Rectal smooth muscle tissue (tissue), 1 donor: ENCODE measurements around the gene USP6NL.

Source experiments
- H3K27ac ChIP-seq: one replicate; pipeline ENCODE4 v1.7.0; 2013; ENCODE audit warnings: low read depth, low read length, inconsistent platforms
- H3K27me3 ChIP-seq: one replicate; pipeline ENCODE4 v1.7.0; 2013; ENCODE audit warnings: low read length; ENCODE audit not compliant: control insufficient read depth, insufficient read depth
- H3K36me3 ChIP-seq: one replicate; pipeline ENCODE4 v1.7.0; 2013; ENCODE audit warnings: low read length; ENCODE audit not compliant: control insufficient read depth, insufficient read depth
- H3K4me1 ChIP-seq: one replicate; pipeline ENCODE4 v1.7.0; 2013; ENCODE audit warnings: low read length; ENCODE audit not compliant: control insufficient read depth, insufficient read depth
- H3K4me3 ChIP-seq: one replicate; pipeline ENCODE4 v1.7.0; 2013; ENCODE audit warnings: low read length
- H3K9ac ChIP-seq: one replicate; pipeline ENCODE4 v1.7.0; 2013; ENCODE audit warnings: low read length

The USP6NL gene

DNA sequence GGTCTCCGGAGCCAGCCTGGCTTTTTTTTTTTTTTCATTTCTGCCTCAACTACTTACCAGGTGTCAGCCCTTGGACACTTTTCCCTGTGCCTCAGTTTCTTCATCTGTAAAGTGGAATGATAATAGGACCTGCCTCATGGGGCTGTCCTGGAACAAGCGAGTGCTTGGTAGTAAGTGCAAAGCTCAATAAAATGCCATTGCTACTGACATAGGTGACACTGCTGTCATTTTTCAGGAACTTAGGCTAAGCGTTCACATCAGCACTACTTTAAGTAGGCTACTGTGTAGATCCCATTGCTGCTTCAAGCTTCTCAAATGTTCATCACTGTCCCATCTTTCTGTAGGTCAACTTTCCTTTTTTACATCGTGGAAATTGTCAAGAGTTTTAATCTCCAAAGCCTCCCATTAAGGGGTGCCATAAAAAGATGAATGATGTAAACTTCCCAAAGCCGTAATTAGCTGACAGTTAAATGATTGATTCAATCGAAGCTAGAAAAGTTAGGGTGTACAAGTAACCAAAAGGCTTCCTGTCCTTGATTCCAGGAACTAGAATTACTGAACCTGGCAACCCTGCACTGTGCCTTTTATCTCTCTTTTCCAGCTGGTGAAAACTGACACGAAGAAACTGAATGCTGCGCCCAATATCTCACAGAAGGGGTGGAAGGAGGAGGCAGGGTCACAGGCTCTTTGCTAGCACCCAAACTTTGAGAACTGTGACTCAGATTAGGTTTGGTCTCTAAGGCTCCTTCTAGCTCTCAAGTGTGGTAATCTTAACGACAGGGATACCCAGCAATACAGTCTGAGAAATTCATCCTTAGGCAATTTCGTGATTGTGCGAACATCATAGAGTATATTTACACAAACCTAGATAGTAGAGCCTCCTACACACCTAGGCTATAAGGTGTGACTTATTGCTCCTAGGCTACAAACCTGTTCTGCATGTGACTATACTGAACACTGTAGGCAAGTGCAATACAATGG is 861 bp upstream of the USP6NL start:
- Histone ChIP-seq H3K36me3 (no peaks in the 10 kb centered on the region), H3K27ac (peak overlapping the region; percentile 52), H3K27me3 (no peaks in the 10 kb centered on the region), H3K9ac (no peak overlapping the region), H3K4me1 (peaks cover 4% of the 10 kb centered on the region), H3K4me3 (peak overlapping the region; percentile 70)

DNA sequence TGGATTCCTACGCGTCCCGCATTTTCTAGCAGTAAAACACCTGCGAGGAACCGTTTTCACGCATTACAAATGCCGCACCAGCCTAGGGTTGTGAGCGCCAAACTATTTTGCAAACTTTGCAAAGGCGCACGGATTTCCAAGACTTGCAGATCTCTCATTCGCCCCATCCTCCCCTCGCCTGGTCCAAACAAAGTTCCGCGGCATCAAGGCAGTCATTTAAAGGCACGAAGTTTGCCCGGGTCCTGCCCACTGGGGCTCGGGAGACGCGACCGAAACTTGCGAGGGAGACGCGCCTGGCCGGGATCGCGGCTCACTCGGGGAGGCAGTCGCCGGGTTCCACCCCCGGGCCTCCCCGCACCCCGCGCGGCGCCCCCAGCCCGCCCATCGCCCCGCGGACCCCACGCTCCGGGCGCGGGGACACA is 613 bp downstream of the USP6NL start:
- Histone ChIP-seq H3K4me1 (peaks cover 4% of the 10 kb centered on the region), H3K27me3 (no peaks in the 10 kb centered on the region), H3K4me3 (peak overlapping the region; percentile 75), H3K27ac (peak overlapping the region; percentile 68), H3K36me3 (no peaks in the 10 kb centered on the region), H3K9ac (peak overlapping the region; percentile 58)

GRCh38 chr10:11610166-11610825 is 1.2 kb downstream of the USP6NL start:
- H3K4me3 ChIP-seq, result peak overlapping the region; percentile 75
- peak overlapping the region; percentile 58 for H3K9ac ChIP-seq
- H3K4me1 ChIP-seq, result peaks cover 4% of the 10 kb centered on the region
- no peak overlapping the region for H3K27ac ChIP-seq
- no peaks in the 10 kb centered on the region for H3K36me3 ChIP-seq
- no peaks in the 10 kb centered on the region for H3K27me3 ChIP-seq

DNA sequence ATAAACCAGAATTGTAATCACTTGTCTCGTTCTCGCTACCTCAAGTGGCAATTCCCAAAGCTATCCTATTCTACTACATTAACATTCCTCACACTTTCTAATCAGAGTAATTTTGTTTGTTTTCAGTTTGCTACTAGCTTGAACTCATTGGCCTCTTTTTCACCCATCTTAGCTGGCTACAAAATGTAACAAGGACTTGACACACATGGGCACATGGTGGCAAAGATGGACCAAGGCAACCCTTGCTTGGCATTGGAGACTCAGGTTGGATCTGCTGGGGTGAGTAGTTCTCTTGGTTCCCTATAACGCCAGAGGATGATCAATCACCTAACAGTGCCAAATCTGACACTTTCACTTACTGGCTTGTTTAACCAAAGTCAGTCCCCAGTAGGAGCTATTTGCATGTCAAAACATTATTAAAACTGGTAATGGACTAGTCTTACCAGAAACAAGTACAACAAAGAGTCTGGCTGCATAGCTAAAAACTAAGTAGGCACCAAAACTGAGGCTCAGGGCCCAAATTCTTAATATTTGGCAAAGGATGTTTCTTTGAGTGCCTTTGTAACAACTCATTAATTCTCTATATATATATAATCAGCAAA is 1.9 kb downstream of the USP6NL start:
- Histone ChIP-seq H3K4me1 (peaks cover 4% of the 10 kb centered on the region), H3K27me3 (no peaks in the 10 kb centered on the region), H3K9ac (no peak overlapping the region), H3K4me3 (peak overlapping the region; percentile 13), H3K36me3 (no peaks in the 10 kb centered on the region), H3K27ac (no peak overlapping the region)

DNA sequence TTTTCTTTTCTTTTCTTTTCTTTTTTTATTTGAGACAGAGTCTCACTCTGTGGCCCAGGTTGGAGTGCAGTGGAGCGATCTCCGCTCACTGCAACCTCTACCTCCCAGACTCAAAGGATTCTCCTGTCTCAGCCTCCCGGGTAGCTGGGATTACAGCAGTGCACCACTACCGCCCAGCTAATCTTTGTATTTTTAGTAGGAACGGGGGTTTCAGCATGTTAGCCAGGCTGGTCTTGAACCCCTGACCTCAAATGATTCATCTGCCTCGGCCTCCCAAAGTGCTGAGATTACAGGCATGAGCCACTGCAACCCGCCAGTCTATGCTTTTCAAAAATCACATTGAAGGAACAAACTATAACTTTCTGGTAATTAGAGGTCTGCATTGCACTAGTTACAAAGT is 2.4 kb downstream of the USP6NL start:
- Histone ChIP-seq H3K27me3 (no peaks in the 10 kb centered on the region), H3K4me3 (no peak overlapping the region), H3K9ac (no peak overlapping the region), H3K36me3 (no peaks in the 10 kb centered on the region), H3K27ac (no peak overlapping the region), H3K4me1 (peaks cover 4% of the 10 kb centered on the region)

DNA sequence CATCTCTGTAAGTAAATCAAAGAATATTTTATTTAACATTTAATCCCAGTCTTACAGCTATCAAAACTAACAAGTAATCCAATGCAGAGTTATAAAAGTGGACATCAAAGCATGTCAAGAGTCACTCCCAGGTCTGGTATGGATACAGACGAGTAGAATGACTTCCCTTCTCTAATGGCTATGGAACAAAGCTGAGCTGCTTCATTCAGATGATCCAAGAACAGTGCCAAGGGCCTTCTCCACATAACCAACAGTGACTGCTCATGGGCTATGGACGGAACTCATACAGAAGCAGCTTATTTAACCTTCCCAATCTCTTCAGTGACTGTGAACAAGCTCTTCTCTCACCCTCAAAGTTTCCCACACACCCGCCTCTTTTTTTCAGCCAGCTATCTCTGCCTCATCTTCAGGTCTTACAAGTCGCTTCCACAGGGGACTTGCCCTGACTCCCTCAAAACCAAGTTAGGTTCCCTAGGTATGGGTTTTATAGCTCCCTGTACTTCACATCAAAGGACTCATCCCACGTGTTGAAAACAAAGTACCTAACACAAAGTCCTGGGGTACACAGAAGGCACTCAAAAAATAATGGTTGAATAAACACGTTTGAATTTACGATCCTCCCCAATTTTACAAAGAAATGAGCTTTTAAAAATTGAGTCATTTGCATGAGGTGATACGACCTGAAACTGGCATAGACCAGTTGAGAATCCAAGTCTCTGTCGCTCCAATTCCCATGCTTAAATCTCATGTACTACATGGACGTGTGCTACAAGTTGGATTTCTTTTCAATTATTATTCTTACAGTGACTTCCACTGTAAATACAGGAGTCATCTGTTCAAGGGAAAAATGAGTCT is 3.1 kb downstream of the USP6NL start:
- Histone ChIP-seq H3K36me3 (no peaks in the 10 kb centered on the region), H3K4me3 (no peak overlapping the region), H3K27ac (no peak overlapping the region), H3K4me1 (peaks cover 4% of the 10 kb centered on the region), H3K27me3 (no peaks in the 10 kb centered on the region), H3K9ac (no peak overlapping the region)

GRCh38 chr10:11605807-11606408 is 5.5 kb downstream of the USP6NL start:
- Histone ChIP-seq H3K9ac (no peak overlapping the region), H3K27me3 (no peaks in the 10 kb centered on the region), H3K27ac (no peak overlapping the region), H3K4me3 (no peak overlapping the region), H3K4me1 (peaks cover 4% of the 10 kb centered on the region), H3K36me3 (no peaks in the 10 kb centered on the region)

DNA sequence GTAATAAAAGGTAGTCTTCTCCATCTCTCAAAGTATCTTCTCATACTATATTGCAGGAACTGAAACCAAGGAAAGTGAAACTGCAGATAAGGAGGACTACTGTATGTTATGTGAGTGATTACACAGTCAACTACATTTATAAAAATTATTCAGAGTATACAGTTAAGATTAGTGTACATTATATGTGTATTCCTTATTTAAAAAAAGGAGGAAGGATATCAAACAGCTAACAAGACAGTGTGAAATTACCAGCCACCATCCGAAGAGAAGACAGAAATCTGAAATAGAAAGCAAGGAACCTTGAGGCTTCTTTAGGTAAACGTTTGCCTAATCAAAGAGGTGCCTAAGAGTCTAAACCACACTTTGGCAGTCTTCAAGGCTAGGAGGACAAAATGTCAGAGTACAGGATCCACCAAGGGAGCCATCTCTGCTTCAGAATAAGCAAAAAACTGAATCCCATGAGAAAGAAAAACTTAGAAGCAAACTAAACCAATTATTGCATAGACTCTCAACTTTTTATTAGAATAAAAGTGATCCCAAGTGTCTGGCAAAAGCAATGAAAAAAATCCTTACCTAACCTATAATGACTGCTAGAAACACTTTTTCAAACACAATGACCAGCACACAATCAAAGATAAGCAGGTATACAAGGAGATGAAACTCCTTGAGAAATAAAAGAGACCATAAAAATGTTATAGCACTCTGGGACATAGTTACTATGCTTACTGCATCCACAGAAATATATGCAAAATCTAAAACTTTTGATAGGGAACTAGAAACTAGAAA is 6.4 kb downstream of the USP6NL start:
- H3K27ac ChIP-seq, result no peak overlapping the region
- H3K27me3 ChIP-seq, result no peaks in the 10 kb centered on the region
- H3K4me1 ChIP-seq, result peaks cover 4% of the 10 kb centered on the region
- no peaks in the 10 kb centered on the region for H3K36me3 ChIP-seq
- no peak overlapping the region for H3K4me3 ChIP-seq
- no peak overlapping the region for H3K9ac ChIP-seq

DNA sequence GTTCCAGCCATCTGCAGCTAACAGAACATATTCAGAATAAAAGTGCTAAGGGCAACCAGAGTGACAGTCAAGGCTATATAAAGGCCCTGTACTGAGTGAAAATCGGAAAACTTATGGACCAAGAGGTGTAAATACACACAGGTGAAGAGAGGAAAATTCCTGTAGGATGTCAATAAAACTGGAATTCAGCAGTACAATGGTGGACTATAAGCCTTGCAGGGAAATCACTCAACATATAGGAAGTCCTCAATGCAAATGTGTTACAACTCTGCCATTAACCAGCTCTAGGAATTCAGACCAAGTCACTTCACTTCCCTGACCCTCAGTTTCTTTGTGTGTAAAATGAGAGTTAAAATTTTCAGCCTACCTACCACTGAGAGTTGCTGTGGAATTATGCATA is 7.7 kb downstream of the USP6NL start:
- Histone ChIP-seq H3K27me3 (no peaks in the 10 kb centered on the region), H3K36me3 (no peaks in the 10 kb centered on the region), H3K4me3 (no peak overlapping the region), H3K27ac (no peak overlapping the region), H3K4me1 (no peaks in the 10 kb centered on the region), H3K9ac (no peak overlapping the region)

DNA sequence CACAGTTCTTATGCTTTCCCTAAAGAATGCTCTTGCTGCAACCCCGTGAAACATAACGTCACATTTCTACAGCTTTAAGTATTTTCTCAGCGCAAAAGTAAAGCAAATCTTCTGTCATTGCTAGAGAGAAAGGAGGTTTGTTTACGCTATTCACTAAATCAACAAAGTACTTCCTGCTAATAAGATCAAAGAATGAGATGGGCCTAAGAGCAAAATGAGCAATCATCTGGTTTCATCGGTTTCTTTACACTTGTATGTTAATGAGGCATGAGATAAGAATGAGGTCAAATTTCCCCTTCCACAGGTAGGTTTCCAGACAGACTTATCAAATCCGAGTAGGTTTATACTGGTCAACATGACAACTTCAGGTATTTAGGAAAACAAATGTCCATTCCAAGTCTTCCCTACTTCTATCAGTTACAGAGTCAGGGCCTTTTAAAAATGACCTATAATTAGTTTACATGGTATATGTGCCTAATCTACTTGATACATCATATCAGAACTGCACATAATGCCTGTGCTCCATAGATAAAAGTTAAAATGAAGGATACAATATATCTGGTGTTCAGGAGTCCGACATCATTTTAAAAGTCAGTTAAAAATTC is 8.4 kb downstream of the USP6NL start:
- Histone ChIP-seq H3K27ac (no peak overlapping the region), H3K27me3 (no peaks in the 10 kb centered on the region), H3K9ac (no peak overlapping the region), H3K4me1 (no peaks in the 10 kb centered on the region), H3K36me3 (no peaks in the 10 kb centered on the region), H3K4me3 (no peak overlapping the region)

DNA sequence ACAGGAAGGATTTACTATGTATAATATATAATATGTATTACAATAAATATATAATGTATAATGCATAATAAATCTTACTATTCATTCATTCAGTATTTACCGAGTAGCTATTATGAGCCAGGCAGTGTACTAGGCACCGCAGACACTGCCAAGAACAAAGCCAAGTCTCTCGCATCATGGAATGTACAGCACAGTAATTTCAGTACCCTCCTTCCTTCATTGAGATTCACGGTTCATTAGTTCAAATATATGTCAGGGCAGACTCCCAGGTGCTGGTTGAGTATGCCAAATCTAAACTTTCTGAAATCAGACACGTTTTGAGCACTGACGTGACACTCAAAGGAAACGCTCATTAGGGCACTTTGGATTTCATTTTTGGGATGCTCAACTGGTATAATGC is 9.1 kb downstream of the USP6NL start:
- Histone ChIP-seq H3K4me1 (no peaks in the 10 kb centered on the region), H3K27me3 (no peaks in the 10 kb centered on the region), H3K36me3 (no peaks in the 10 kb centered on the region), H3K27ac (no peak overlapping the region), H3K9ac (no peak overlapping the region), H3K4me3 (no peak overlapping the region)
